Gastroesophageal sphincter (tissue), 4 donors: ENCODE data around the gene CCDC106. TPM values are rescaled to one million over a fixed set of nuclear protein-coding genes. Genes with fewer than 3 reads are reported as not detected.

Experiments
- ATAC-seq: fragments of 150-250 bp; one replicate; pipeline ENCODE4 v1.9.1; 2016; ENCODE audit warnings: mild to moderate bottlenecking, moderate library complexity
- H3K27ac ChIP-seq, 4 donors: fragments of 200-600 bp; sonication (generic) in 3 of 4; 1 replicate in 3 of 4; 2 replicates in 1 of 4; pipeline ENCODE4 v1.5.1; 2016 to 2019
- H3K27me3 ChIP-seq: fragments of 200-600 bp; sonication (generic); one replicate; pipeline ENCODE4 v1.5.1; 2019
- H3K36me3 ChIP-seq, 2 donors: fragments of 200-600 bp; sonication (generic); one replicate each; pipeline ENCODE4 v1.5.1; 2019; ENCODE audit warnings: control low read depth in 1 of 2
- H3K4me1 ChIP-seq, 3 donors: fragments of 200-600 bp; sonication (generic); 1 replicate in 2 of 3; 2 replicates in 1 of 3; pipeline ENCODE4 v1.5.1; 2016 to 2019; ENCODE audit warnings: control low read depth in 2 of 3
- H3K4me3 ChIP-seq, 2 donors: fragments of 200-600 bp; sonication (generic); one replicate each; pipeline ENCODE4 v1.5.1; 2019; ENCODE audit warnings: mild to moderate bottlenecking in 1 of 2, moderate library complexity in 1 of 2
- H3K9me3 ChIP-seq, 3 donors: fragments of 200-600 bp; sonication (generic); one replicate each; pipeline ENCODE4 v1.5.1; 2017 to 2019; ENCODE audit warnings: control low read depth in 2 of 3
- EP300 ChIP-seq: sonication (generic); formaldehyde crosslinking; IDR thresholded peaks from one replicate; pipeline ENCODE4 v1.6.1; 2017; ENCODE audit warnings: antibody characterized with exemption, mild to moderate bottlenecking
- POLR2A ChIP-seq, 2 donors: fragments of 450-650 bp; IDR thresholded peaks; one replicate each; pipeline ENCODE4 v1.6.1; 2017; ENCODE audit warnings: antibody characterized with exemption in 2 of 2, mild to moderate bottlenecking in 2 of 2, moderate library complexity in 1 of 2
- POLR2AphosphoS5 ChIP-seq: sonication (generic); formaldehyde crosslinking; IDR thresholded peaks from one replicate; pipeline ENCODE4 v1.6.1; 2017; ENCODE audit warnings: antibody characterized with exemption
- WGBS, 2 donors: methylation state at CpG; one replicate each; pipeline ENCODE4 v1.1.5; 2018; ENCODE audit warnings: low coverage in 1 of 2; 5-methylcytosine and 5-hydroxymethylcytosine counted together
- total RNA-seq, 4 donors: library from RNA; depleted of rRNA; stranded (reverse); fragments of >200 nt; gene quantifications; one replicate each; pipeline ENCODE4 v1.1.0, GENCODE V29; 2016
- TF ChIP-seq, protein P1 (sequence below), 4 experiments: fragments of 200-600 bp in 2 of 4; fragments of 450-650 bp in 2 of 4; sonication (generic) in 1 of 4; IDR thresholded peaks; one replicate each; pipeline ENCODE4 v1.5.1; 2017 to 2019; ENCODE audit warnings: antibody characterized with exemption in 4 of 4, mild to moderate bottlenecking in 2 of 4, moderate library complexity in 2 of 4

The CCDC106 gene
- total RNA-seq, 4 donors from 2014 or later, result 11.4 to 28.5 (median 15.5) TPM

GRCh38 chr19:55686311-55687050 is 38.5 kb downstream of the CCDC106 start:
- WGBS, 2 donors, result 72 to 83% methylated on average over 9 to 14 of the region's 29 CpGs
- no peaks in the 10 kb centered on the region for H3K27me3 ChIP-seq
- no peak overlapping the region for H3K27ac ChIP-seq
- TF ChIP-seq POLR2A (IDR thresholded peaks at IDR 0.05) (no peak), POLR2AphosphoS5 (no peak), EP300 (no peak)
- TF ChIP-seq, protein P1, sequence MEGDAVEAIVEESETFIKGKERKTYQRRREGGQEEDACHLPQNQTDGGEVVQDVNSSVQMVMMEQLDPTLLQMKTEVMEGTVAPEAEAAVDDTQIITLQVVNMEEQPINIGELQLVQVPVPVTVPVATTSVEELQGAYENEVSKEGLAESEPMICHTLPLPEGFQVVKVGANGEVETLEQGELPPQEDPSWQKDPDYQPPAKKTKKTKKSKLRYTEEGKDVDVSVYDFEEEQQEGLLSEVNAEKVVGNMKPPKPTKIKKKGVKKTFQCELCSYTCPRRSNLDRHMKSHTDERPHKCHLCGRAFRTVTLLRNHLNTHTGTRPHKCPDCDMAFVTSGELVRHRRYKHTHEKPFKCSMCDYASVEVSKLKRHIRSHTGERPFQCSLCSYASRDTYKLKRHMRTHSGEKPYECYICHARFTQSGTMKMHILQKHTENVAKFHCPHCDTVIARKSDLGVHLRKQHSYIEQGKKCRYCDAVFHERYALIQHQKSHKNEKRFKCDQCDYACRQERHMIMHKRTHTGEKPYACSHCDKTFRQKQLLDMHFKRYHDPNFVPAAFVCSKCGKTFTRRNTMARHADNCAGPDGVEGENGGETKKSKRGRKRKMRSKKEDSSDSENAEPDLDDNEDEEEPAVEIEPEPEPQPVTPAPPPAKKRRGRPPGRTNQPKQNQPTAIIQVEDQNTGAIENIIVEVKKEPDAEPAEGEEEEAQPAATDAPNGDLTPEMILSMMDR (IDR thresholded peaks at IDR 0.05), result no peak
- H3K36me3 ChIP-seq, result peaks cover 0 to 100% of the 10 kb centered on the region in 2 donors
- no peak for ATAC-seq
- H3K4me1 ChIP-seq, result peaks cover 0 to 35% (median 0%) of the 10 kb centered on the region in 3 donors
- H3K9me3 ChIP-seq, result no peaks in the 10 kb centered on the region
- no peak overlapping the region for H3K4me3 ChIP-seq

DNA sequence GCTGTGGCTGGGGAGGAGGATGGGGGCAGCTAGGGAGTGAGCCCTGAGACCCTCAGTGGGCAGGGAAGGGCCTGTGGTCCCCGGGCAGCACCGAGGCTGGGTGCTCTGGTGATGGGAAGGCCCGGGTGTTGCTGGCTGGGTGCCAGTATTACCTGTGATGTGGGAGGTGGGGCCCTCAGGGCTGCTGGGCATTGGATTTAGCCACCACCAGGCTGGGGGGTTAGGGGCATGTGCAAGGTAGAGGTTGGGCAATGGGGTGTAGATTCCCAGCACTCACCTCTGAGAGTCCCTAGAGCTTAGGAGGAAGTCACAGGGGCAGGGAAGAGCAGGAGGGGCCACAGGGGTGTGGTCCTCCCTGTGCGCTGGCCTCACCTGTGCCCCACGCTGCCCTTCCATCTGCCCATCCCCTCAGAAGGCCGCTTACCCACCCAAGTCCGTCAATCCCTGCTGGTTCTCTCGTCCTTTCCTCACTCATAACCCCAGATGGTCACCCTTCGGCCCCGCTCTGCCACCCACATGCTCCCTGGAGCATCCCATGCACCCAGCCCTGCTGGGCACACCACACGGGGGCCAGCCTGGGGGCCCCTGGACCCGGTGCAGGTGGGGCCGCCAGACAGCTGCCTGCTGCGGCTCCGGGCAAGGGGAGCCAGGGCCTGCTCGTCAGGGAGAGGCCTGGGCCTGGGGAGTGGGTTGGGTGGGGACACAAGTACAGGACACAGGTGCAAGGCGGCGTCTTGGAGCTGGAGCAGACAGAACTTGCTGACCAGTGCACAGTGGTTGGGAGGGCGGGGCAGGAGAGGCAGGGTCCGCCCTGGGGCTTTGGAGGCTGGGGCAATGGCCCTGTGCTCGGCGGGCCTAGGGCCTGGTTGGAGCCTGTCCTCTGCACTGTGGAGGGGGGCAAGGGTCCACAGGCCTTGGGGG is 39.5 kb downstream of the CCDC106 start:
- Histone ChIP-seq H3K36me3 (peaks cover 0 to 100% of the 10 kb centered on the region in 2 donors), H3K27ac (no peak overlapping the region), H3K4me3 (no peak overlapping the region), H3K4me1 (peaks cover 0 to 31% (median 0%) of the 10 kb centered on the region in 3 donors), H3K27me3 (no peaks in the 10 kb centered on the region), H3K9me3 (no peaks in the 10 kb centered on the region)
- ATAC-seq, result no peak
- WGBS, 2 donors, result 93% methylated on average over 4 of the region's 22 CpGs; no CpG with 5 or more reads in 1 of the 2 donors
- TF ChIP-seq EP300 (no peak), POLR2AphosphoS5 (no peak), POLR2A (IDR thresholded peaks at IDR 0.05) (no peak)
- TF ChIP-seq, protein P1 (IDR thresholded peaks at IDR 0.05), result no peak

GRCh38 chr19:55688422-55689218 is 40.6 kb downstream of the CCDC106 start:
- H3K9me3 ChIP-seq, result no peaks in the 10 kb centered on the region
- no peak overlapping the region for H3K4me3 ChIP-seq
- no peaks in the 10 kb centered on the region for H3K27me3 ChIP-seq
- 65 to 87% methylated on average over 3 to 8 of the region's 27 CpGs for WGBS, 2 donors
- no peak overlapping the region for H3K27ac ChIP-seq
- H3K4me1 ChIP-seq, result peaks cover 0 to 31% (median 0%) of the 10 kb centered on the region in 3 donors
- no peak for TF ChIP-seq EP300
- TF ChIP-seq, protein P1 (IDR thresholded peaks at IDR 0.05), result no peak
- TF ChIP-seq POLR2A (IDR thresholded peaks at IDR 0.05), result no peak
- TF ChIP-seq POLR2AphosphoS5, result no peak
- H3K36me3 ChIP-seq, result peaks cover 0 to 100% of the 10 kb centered on the region in 2 donors
- ATAC-seq, result peak; percentile 17

DNA sequence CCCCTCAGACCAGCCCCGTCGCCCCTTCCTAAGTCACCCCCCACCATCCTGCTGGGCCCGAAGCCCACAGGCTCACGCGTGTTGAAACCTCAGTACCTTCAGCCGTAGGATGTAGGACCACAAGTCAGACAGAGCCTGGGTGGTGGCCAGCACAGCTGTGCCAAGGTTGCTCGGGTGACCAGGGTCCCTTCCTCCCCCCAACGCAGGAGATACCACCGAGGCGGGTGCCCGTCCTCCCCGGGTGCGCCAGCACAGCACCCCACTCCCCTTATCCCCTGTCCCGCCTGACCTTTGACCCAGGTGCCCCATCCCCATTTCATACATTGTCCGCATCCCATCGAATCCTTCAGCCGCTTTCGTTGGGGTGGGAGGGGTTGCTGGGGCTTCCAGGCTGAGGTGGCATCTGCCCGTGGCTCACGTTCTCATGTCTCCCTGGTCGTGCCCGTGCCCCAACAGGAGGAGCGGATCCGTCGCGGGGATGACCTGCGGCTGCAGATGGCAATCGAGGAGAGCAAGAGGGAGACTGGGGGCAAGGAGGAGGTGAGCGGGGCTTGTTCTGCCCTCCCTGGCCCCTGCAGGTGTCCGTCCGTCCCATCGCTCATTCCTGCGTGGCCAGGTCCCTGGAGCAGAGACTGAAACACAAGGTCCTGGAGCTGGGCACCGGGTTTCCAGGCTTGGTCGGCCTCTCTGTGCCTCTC is 41.5 kb downstream of the CCDC106 start:
- TF ChIP-seq, protein P1 (IDR thresholded peaks at IDR 0.05), result no peak
- TF ChIP-seq POLR2A (IDR thresholded peaks at IDR 0.05), result no peak
- TF ChIP-seq EP300, result no peak
- TF ChIP-seq POLR2AphosphoS5, result no peak
- 85 to 89% methylated on average over 5 to 26 of the region's 35 CpGs for WGBS, 2 donors
- peaks cover 0 to 100% of the 10 kb centered on the region in 2 donors for H3K36me3 ChIP-seq
- no peaks in the 10 kb centered on the region for H3K27me3 ChIP-seq
- no peak for ATAC-seq
- H3K27ac ChIP-seq, result no peak overlapping the region
- peaks cover 0 to 31% (median 0%) of the 10 kb centered on the region in 3 donors for H3K4me1 ChIP-seq
- H3K4me3 ChIP-seq, result no peak overlapping the region
- no peaks in the 10 kb centered on the region for H3K9me3 ChIP-seq
